ENCODE data around the gene RPH3AL.

GRCh38 chr17:350706-351448 is 1.7 kb downstream of the RPH3AL start:
- TF ChIP-seq POLR2AphosphoS5 (IDR thresholded peaks at IDR 0.05): peak; percentile 83
- no peak for TF ChIP-seq CTCF (IDR thresholded peaks at IDR 0.05)
- no peak for TF ChIP-seq EP300 (IDR thresholded peaks at IDR 0.05)

All from gastroesophageal sphincter (tissue), 3 donors.